Activated CD8-positive, alpha-beta memory T cell treated with anti-CD3 and anti-CD28 coated beads for 24 hours (primary cell): ENCODE data around the gene TSPAN5.
A peak's percentile ranks its signal among the peaks of the same experiment; 100 is the strongest.

Experiments used
- DNase-seq: peaks from one replicate; pipeline ENCODE4 v3.0.0-alpha.2; 2020

Gene TSPAN5

GRCh38 chr4:98672583-98673287 is 14.3 kb upstream of the TSPAN5 start:
- DNase-seq: no peak

GRCh38 chr4:98671131-98671530 is 12.7 kb upstream of the TSPAN5 start:
- no peak for DNase-seq

- DNase-seq: no peak
These were observed 11.8 kb upstream of the TSPAN5 start for GRCh38 chr4:98670186-98670585.

- no peak for DNase-seq
These were observed 11.2 kb upstream of the TSPAN5 start for GRCh38 chr4:98669577-98669976.

GRCh38 chr4:98664959-98665358 is 6.5 kb upstream of the TSPAN5 start:
- DNase-seq: no peak

- peak; percentile 86 for DNase-seq
These were observed 5.0 kb upstream of the TSPAN5 start for GRCh38 chr4:98663226-98664006.

- peak; percentile 83 for DNase-seq
These were observed 4.3 kb upstream of the TSPAN5 start for GRCh38 chr4:98662626-98663225.

- no peak for DNase-seq
These were observed 3.6 kb upstream of the TSPAN5 start for GRCh38 chr4:98662055-98662453.

- no peak for DNase-seq
These were observed 3.1 kb upstream of the TSPAN5 start for GRCh38 chr4:98661371-98662054.

GRCh38 chr4:98659741-98660462 is 1.5 kb upstream of the TSPAN5 start:
- no peak for DNase-seq

- DNase-seq: no peak
These were observed 738 bp upstream of the TSPAN5 start for GRCh38 chr4:98659106-98659592.

- DNase-seq: no peak
These were observed 702 bp downstream of the TSPAN5 start for GRCh38 chr4:98657531-98658286.

GRCh38 chr4:98656886-98657285 is 1.5 kb downstream of the TSPAN5 start:
- DNase-seq: no peak

- no peak for DNase-seq
These were observed 2.0 kb downstream of the TSPAN5 start for GRCh38 chr4:98656443-98656842.

GRCh38 chr4:98653890-98654867 is 4.2 kb downstream of the TSPAN5 start:
- DNase-seq: no peak

- DNase-seq: no peak
These were observed 5.4 kb downstream of the TSPAN5 start for GRCh38 chr4:98652996-98653395.

GRCh38 chr4:98648602-98649001 is 9.8 kb downstream of the TSPAN5 start:
- no peak for DNase-seq

GRCh38 chr4:98646422-98646821 is 12.0 kb downstream of the TSPAN5 start:
- no peak for DNase-seq

- no peak for DNase-seq
These were observed 12.9 kb downstream of the TSPAN5 start for GRCh38 chr4:98645527-98645926.

GRCh38 chr4:98643755-98644154 is 14.7 kb downstream of the TSPAN5 start:
- DNase-seq: no peak
